ENCODE results near the gene SCARB1. TPM values are rescaled to one million over a fixed set of nuclear protein-coding genes. Genes with fewer than 3 reads are reported as not detected.

The SCARB1 gene
- total and polyA plus RNA-seq, 9 of the 15 experiments (the other 6 are each of a cell fraction or from before 2014, with no cell fraction given) = 0.56 to 157 (median 52.8) TPM

DNA sequence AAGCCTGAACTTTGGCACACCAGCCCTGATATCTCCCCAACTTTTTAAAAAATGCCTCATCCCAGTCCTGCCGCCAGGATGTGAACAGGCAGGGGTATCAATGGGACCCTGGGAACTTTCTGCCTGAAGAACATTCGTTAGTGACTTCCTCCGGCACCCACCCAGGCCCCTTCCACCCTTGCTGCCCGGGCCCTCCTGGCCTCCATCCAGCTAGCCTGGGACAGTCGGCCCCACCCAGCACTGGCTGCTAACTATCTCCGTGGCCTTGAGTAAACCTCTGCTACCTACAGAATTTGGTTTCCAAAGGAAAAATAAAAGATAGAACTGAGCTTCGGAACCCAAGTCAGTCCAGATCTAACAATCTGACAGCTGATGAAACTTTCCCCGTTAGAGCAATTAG, 14.3 kb downstream of the SCARB1 start:
- Histone ChIP-seq H3K9ac (ENCODE audit: insufficient read depth in 1 of 2, low read depth in 2 of 2, low read length in 2 of 2) (no peak overlapping the region), H2AFZ (ENCODE audit: low read depth, low read length) (no peak overlapping the region), H3K4me3 (no peak overlapping the region), H3K27ac (ENCODE audit: extremely low read depth, low read depth, low read length) (no peak overlapping the region), H3K79me2 (ENCODE audit: control insufficient read depth, insufficient read depth, low read length) (peaks cover 77% of the 10 kb centered on the region), H3K27me3 (ENCODE audit: control insufficient read depth in 2 of 2, insufficient read depth in 2 of 2, low read length in 2 of 2) (no peaks in the 10 kb centered on the region), H3K9me3 (replicated peaks; ENCODE audit: control insufficient read depth, insufficient read depth, low read depth, low read length) (no peaks in the 10 kb centered on the region), H3K4me2 (ENCODE audit: insufficient read depth, low read length) (no peak overlapping the region), H3K4me1 (replicated peaks in 1 of 2; ENCODE audit: control insufficient read depth in 2 of 2, insufficient read depth in 2 of 2, low read length in 2 of 2) (peaks cover 0 to 11% of the 10 kb centered on the region in 2 experiments; a peak in 2 of 5 replicates), H4K20me1 (replicated peaks; ENCODE audit: control insufficient read depth, insufficient read depth, low read length) (peaks cover 25% of the 10 kb centered on the region), H3K36me3 (ENCODE audit: control insufficient read depth, insufficient read depth, low read length) (peaks cover 74% of the 10 kb centered on the region; the same call in 2 of the 3 replicates), H3K9me1 (ENCODE audit: control insufficient read depth, insufficient read depth, low read length) (peaks cover 5% of the 10 kb centered on the region)
- ChIA-PET CTCF (ENCODE audit: low intra/inter-chr PET ratio) (interaction anchor here (0.7 kb wide), 1 partner anchor 101 kb away, joined by 5 read pairs; no protein-coding TSS in a partner anchor), POLR2A (interaction anchor here (1.0 kb wide), 1 partner anchor 62 kb away, joined by 3 read pairs; no protein-coding TSS in a partner anchor)
- TF ChIP-seq, protein P1, sequence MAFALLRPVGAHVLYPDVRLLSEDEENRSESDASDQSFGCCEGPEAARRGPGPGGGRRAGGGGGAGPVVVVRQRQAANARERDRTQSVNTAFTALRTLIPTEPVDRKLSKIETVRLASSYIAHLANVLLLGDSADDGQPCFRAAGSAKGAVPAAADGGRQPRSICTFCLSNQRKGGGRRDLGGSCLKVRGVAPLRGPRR (CRISPR knock-in tag; IDR thresholded peaks at IDR 0.05) = no peak
- TF ChIP-seq, protein P2, sequence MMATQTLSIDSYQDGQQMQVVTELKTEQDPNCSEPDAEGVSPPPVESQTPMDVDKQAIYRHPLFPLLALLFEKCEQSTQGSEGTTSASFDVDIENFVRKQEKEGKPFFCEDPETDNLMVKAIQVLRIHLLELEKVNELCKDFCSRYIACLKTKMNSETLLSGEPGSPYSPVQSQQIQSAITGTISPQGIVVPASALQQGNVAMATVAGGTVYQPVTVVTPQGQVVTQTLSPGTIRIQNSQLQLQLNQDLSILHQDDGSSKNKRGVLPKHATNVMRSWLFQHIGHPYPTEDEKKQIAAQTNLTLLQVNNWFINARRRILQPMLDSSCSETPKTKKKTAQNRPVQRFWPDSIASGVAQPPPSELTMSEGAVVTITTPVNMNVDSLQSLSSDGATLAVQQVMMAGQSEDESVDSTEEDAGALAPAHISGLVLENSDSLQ (IDR thresholded peaks at IDR 0.05) = no peak
- no peak for TF ChIP-seq ZNF780A (CRISPR knock-in tag; IDR thresholded peaks at IDR 0.05)
- TF ChIP-seq, protein P3, sequence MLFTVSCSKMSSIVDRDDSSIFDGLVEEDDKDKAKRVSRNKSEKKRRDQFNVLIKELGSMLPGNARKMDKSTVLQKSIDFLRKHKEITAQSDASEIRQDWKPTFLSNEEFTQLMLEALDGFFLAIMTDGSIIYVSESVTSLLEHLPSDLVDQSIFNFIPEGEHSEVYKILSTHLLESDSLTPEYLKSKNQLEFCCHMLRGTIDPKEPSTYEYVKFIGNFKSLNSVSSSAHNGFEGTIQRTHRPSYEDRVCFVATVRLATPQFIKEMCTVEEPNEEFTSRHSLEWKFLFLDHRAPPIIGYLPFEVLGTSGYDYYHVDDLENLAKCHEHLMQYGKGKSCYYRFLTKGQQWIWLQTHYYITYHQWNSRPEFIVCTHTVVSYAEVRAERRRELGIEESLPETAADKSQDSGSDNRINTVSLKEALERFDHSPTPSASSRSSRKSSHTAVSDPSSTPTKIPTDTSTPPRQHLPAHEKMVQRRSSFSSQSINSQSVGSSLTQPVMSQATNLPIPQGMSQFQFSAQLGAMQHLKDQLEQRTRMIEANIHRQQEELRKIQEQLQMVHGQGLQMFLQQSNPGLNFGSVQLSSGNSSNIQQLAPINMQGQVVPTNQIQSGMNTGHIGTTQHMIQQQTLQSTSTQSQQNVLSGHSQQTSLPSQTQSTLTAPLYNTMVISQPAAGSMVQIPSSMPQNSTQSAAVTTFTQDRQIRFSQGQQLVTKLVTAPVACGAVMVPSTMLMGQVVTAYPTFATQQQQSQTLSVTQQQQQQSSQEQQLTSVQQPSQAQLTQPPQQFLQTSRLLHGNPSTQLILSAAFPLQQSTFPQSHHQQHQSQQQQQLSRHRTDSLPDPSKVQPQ (CRISPR knock-in tag; IDR thresholded peaks at IDR 0.05; ENCODE audit: borderline replicate concordance) = no peak
- ATAC-seq (no peak), DNase-seq (ENCODE audit: extremely low read depth in 1 of 4, low spot score in 3 of 4) (no peak), FAIRE-seq (no peak)
- intact Hi-C loops (cut with micrococcal nuclease) (no loop called here), in situ Hi-C loops (cut with MboI) (no loop called here)
- WGBS (ENCODE audit: insufficient coverage, low coverage, missing lambda C conversion rate) = 72% methylated on average over 8 of the region's 8 CpGs
- BruUV-seq (replicated peaks) = no TSS peak
